ENCODE results near the gene WDR48.

WDR48 gene

DNA sequence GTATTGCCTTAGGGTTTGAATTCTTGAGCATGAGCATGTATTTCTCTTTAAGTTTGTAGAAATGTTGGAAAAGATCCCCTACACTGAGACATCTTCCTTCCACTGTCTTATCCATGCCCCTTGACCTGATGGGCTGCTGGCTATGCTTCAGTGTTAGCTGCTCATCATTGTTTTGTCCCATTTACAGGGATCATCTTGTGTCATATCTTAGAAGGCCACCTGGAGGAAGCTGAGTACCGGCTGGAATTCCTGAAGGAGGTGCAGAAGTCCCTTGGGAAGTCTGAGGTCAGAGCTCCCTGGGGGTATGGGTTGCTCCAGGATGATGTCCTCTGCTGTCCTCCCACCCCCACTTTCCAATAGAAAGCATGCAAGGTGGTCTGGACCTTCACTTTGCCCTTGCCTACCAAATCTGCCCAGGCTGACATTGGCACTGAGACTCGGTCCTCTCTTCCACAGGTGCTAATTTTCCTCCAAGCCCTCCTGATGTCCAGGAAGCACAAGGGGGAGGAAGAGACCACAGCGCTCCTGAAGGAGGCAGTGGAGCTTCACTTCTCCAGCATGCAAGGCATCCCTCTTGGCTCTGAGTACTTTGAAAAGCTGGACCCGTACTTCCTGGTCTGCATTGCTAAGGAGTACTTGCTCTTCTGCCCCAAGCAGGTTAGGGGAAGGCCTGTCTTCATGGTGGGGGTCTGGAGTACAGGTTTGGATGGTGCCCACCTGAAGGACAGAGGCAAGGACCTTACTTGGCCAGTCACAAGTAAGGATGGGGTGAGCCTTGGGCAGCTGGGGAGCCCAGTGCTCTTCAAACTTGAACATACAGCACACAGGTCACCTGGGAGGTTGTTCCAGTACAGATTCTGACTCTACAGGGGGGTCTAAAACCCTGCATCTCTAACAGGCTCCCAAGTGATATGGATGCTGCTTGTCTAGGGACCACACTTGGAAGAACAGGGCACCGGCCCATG is 73.3 kb downstream of the WDR48 start:
- no peak overlapping the region for H3K4me2 ChIP-seq (ENCODE audit: insufficient read depth, low read length)
- no peak overlapping the region for H3K27ac ChIP-seq (ENCODE audit: low read length)
- TF ChIP-seq EZH2 (IDR thresholded peaks at IDR 0.05; ENCODE audit: borderline replicate concordance, low read depth, low read length, severe bottlenecking) = no peak
- TF ChIP-seq, protein P1, sequence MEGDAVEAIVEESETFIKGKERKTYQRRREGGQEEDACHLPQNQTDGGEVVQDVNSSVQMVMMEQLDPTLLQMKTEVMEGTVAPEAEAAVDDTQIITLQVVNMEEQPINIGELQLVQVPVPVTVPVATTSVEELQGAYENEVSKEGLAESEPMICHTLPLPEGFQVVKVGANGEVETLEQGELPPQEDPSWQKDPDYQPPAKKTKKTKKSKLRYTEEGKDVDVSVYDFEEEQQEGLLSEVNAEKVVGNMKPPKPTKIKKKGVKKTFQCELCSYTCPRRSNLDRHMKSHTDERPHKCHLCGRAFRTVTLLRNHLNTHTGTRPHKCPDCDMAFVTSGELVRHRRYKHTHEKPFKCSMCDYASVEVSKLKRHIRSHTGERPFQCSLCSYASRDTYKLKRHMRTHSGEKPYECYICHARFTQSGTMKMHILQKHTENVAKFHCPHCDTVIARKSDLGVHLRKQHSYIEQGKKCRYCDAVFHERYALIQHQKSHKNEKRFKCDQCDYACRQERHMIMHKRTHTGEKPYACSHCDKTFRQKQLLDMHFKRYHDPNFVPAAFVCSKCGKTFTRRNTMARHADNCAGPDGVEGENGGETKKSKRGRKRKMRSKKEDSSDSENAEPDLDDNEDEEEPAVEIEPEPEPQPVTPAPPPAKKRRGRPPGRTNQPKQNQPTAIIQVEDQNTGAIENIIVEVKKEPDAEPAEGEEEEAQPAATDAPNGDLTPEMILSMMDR (IDR thresholded peaks at IDR 0.05; ENCODE audit: borderline replicate concordance, extremely low read depth, low read length, poor library complexity, severe bottlenecking) = peak; percentile 22
- H3K36me3 ChIP-seq (ENCODE audit: insufficient read depth, low read length) = no peaks in the 10 kb centered on the region
- ATAC-seq (ENCODE audit: insufficient read depth, low read depth) (no peak), DNase-seq (no peak)
- no peaks in the 10 kb centered on the region for H3K9me3 ChIP-seq (ENCODE audit: insufficient read depth, low read length, severe bottlenecking)
- H3K4me1 ChIP-seq (ENCODE audit: insufficient read depth, low read length) = 0 out of 2 replicates have a peak, but pooled peaks cover 7% of the 10 kb centered on the region
- H3K9ac ChIP-seq (ENCODE audit: low read depth, low read length) = no peak overlapping the region
- no peaks in the 10 kb centered on the region for H4K20me1 ChIP-seq (ENCODE audit: insufficient read depth, low read length)
- no peak overlapping the region for H2AFZ ChIP-seq (ENCODE audit: low read depth, low read length)
- H3K4me3 ChIP-seq (ENCODE audit: low read depth in 1 of 2, low read length in 2 of 2) = no peak overlapping the region
- no peaks in the 10 kb centered on the region for H3K27me3 ChIP-seq (ENCODE audit: insufficient read depth, low read length, poor library complexity)
- H3K79me2 ChIP-seq (ENCODE audit: insufficient read depth, low read length) = no peaks in the 10 kb centered on the region

DNA sequence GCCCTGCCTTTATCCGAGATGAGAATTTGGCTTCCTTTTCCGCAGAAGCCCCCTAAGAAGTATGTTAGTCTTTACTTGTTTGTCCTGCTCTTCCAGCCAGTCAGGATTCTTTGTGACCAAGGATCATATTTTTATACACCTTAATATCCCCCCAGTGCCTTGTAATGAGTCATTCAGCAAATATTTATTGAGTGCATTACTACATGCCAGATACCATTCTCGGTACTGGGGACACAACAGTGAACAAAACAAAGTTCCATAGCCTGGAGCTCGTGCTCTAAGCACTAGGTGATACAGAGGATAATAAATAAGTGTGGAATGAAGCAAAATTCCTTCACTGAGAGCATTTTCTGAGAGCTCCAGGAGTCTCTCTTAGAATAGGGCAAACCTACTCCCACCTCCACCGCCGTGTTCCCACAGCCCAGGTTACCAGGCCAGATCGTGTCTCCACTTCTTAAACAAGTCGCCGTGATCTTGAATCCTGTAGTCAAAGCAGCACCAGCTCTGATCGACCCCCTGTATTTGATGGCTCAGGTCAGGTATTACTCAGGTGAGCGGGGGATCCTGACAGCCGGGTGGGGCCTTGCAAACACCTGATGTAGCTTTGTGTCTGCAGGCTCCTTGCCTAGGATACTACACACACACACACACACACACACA is 74.2 kb downstream of the WDR48 start:
- H3K9ac ChIP-seq (ENCODE audit: low read depth, low read length) = no peak overlapping the region
- DNase-seq (no peak), ATAC-seq (ENCODE audit: insufficient read depth, low read depth) (no peak)
- 0 out of 2 replicates have a peak, but pooled peaks cover 7% of the 10 kb centered on the region for H3K4me1 ChIP-seq (ENCODE audit: insufficient read depth, low read length)
- no peaks in the 10 kb centered on the region for H3K79me2 ChIP-seq (ENCODE audit: insufficient read depth, low read length)
- no peaks in the 10 kb centered on the region for H4K20me1 ChIP-seq (ENCODE audit: insufficient read depth, low read length)
- no peak overlapping the region for H3K4me3 ChIP-seq (ENCODE audit: low read depth in 1 of 2, low read length in 2 of 2)
- H3K9me3 ChIP-seq (ENCODE audit: insufficient read depth, low read length, severe bottlenecking) = no peaks in the 10 kb centered on the region
- H3K36me3 ChIP-seq (ENCODE audit: insufficient read depth, low read length) = no peaks in the 10 kb centered on the region
- H3K27ac ChIP-seq (ENCODE audit: low read length) = no peak overlapping the region
- no peak overlapping the region for H2AFZ ChIP-seq (ENCODE audit: low read depth, low read length)
- TF ChIP-seq, protein P1 (IDR thresholded peaks at IDR 0.05; ENCODE audit: borderline replicate concordance, extremely low read depth, low read length, poor library complexity, severe bottlenecking) = no peak
- H3K27me3 ChIP-seq (ENCODE audit: insufficient read depth, low read length, poor library complexity) = no peaks in the 10 kb centered on the region
- H3K4me2 ChIP-seq (ENCODE audit: insufficient read depth, low read length) = no peak overlapping the region

DNA sequence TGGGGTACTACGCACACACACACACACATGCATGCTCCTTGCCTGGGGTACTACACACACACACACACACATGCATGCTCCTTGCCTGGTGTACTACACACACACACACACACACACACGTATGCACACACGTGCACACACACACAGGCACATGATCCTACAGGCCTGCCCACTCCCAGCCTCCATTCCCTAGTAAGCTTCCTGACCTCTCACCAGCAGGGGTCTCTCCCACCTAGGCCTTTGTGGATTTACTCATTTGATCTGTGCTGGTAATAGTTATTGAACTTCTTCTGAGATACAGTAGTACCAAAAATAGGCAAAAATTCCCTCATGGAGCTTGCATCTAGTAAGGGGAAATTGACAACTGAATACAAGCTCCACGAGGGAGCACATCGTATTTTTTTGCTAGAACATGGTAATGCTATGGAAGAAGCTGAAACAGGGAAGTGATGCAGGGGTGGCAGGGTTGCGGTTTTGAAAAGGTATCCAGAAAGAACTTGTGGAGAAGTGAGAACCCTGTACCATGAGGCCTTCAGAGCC is 74.8 kb downstream of the WDR48 start:
- ATAC-seq (ENCODE audit: insufficient read depth, low read depth) (peak; percentile 78), DNase-seq (peak; percentile 59)
- H4K20me1 ChIP-seq (ENCODE audit: insufficient read depth, low read length) = no peaks in the 10 kb centered on the region
- no peaks in the 10 kb centered on the region for H3K9me3 ChIP-seq (ENCODE audit: insufficient read depth, low read length, severe bottlenecking)
- H3K4me3 ChIP-seq (ENCODE audit: low read depth in 1 of 2, low read length in 2 of 2) = no peak overlapping the region
- no peak for TF ChIP-seq EZH2 (IDR thresholded peaks at IDR 0.05; ENCODE audit: borderline replicate concordance, low read depth, low read length, severe bottlenecking)
- TF ChIP-seq, protein P1 (IDR thresholded peaks at IDR 0.05; ENCODE audit: borderline replicate concordance, extremely low read depth, low read length, poor library complexity, severe bottlenecking) = peak; percentile 79
- 0 out of 2 replicates have a peak, but pooled peaks cover 7% of the 10 kb centered on the region for H3K4me1 ChIP-seq (ENCODE audit: insufficient read depth, low read length)
- no peaks in the 10 kb centered on the region for H3K79me2 ChIP-seq (ENCODE audit: insufficient read depth, low read length)
- H3K36me3 ChIP-seq (ENCODE audit: insufficient read depth, low read length) = no peaks in the 10 kb centered on the region
- no peak overlapping the region for H3K9ac ChIP-seq (ENCODE audit: low read depth, low read length)
- no peaks in the 10 kb centered on the region for H3K27me3 ChIP-seq (ENCODE audit: insufficient read depth, low read length, poor library complexity)
- H3K4me2 ChIP-seq (ENCODE audit: insufficient read depth, low read length) = no peak overlapping the region
- no peak overlapping the region for H2AFZ ChIP-seq (ENCODE audit: low read depth, low read length)
- H3K27ac ChIP-seq (ENCODE audit: low read length) = no peak overlapping the region
